Activated B cell treated with CpG ODN at 0.5 μM for 24 hours (primary cell): ENCODE results near the gene LRRK2. TPM values are rescaled to one million over a fixed set of nuclear protein-coding genes. Genes with fewer than 3 reads are reported as not detected.

Experiments
- ATAC-seq: fragments of 200-7000 bp; cut with Tn5 transposase; one replicate; pipeline ENCODE4 v1.10.0; 2021; ENCODE audit warnings: low read depth, mild to moderate bottlenecking, moderate library complexity
- CTCF ChIA-PET: fragments of 350-600 bp; sonication (Branson Sonifier 250); formaldehyde crosslinking; loops from one replicate; lab custom pipeline; 2021; ENCODE audit warnings: antibody characterized with exemption; lab: Charles Lee
- POLR2A ChIA-PET: fragments of 350-600 bp; sonication (Branson Sonifier 250); formaldehyde crosslinking; loops from one replicate; lab custom pipeline; 2021; ENCODE audit warnings: antibody characterized with exemption; lab: Charles Lee
- DNase-seq: peaks from one replicate; pipeline ENCODE4 v3.0.0; 2022
- H3K27ac Mint-ChIP-seq: one replicate; pipeline ENCODE4 v1.8.0; 2020; ENCODE audit warnings: mixed read lengths
- H3K27me3 Mint-ChIP-seq: one replicate; pipeline ENCODE4 v1.8.0; 2021; ENCODE audit warnings: mixed read lengths
- H3K36me3 Mint-ChIP-seq: one replicate; pipeline ENCODE4 v1.8.0; 2021; ENCODE audit warnings: low read depth, mixed read lengths
- H3K4me1 Mint-ChIP-seq: one replicate; pipeline ENCODE4 v1.8.0; 2021; ENCODE audit warnings: mixed read lengths
- H3K4me3 Mint-ChIP-seq: one replicate; pipeline ENCODE4 v1.8.0; 2020; ENCODE audit warnings: mild to moderate bottlenecking, mixed read lengths
- H3K9me3 Mint-ChIP-seq: one replicate; pipeline ENCODE4 v1.8.0; 2020; ENCODE audit warnings: mixed read lengths
- intact Hi-C: fragments of 100-400 bp; cut with micrococcal nuclease; formaldehyde crosslinking; loops from one replicate; pipeline ENCODE4 v1.15.1; 2024
- total RNA-seq: library from RNA; stranded (reverse); gene quantifications from 2 replicates; pipeline ENCODE4 v1.2.3, GENCODE V29; 2022
- TF ChIP-seq, protein P1 (sequence below): fragments of 200-600 bp; IDR thresholded peaks from one replicate; pipeline ENCODE4 v1.8.0; 2022; ENCODE audit warnings: antibody characterized with exemption, mild to moderate bottlenecking

The LRRK2 gene
- total RNA-seq, 1 donor from 2014 or later = 71.7 TPM

- Mint-ChIP-seq H3K27ac (peak overlapping the region; percentile 93), H3K9me3 (no peaks in the 10 kb centered on the region), H3K36me3 (no peaks in the 10 kb centered on the region), H3K4me1 (peaks cover 45% of the 10 kb centered on the region), H3K27me3 (no peaks in the 10 kb centered on the region), H3K4me3 (peak overlapping the region; percentile 83)
- CTCF ChIA-PET = interaction anchor here (1.3 to 3.1 kb wide), 2 partner anchors 34 to 39 kb away, joined by 3 to 13 read pairs; no protein-coding TSS in a partner anchor
- intact Hi-C loops = loop anchor here (1.0 to 2.0 kb wide), 9 partner anchors 10 to 122 kb away; partner anchors contain the start of gene SLC2A13
- ATAC-seq (peak; percentile 96), DNase-seq (peak; percentile 50)
- TF ChIP-seq, protein P1, sequence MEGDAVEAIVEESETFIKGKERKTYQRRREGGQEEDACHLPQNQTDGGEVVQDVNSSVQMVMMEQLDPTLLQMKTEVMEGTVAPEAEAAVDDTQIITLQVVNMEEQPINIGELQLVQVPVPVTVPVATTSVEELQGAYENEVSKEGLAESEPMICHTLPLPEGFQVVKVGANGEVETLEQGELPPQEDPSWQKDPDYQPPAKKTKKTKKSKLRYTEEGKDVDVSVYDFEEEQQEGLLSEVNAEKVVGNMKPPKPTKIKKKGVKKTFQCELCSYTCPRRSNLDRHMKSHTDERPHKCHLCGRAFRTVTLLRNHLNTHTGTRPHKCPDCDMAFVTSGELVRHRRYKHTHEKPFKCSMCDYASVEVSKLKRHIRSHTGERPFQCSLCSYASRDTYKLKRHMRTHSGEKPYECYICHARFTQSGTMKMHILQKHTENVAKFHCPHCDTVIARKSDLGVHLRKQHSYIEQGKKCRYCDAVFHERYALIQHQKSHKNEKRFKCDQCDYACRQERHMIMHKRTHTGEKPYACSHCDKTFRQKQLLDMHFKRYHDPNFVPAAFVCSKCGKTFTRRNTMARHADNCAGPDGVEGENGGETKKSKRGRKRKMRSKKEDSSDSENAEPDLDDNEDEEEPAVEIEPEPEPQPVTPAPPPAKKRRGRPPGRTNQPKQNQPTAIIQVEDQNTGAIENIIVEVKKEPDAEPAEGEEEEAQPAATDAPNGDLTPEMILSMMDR = no peak
- POLR2A ChIA-PET = interaction anchor here (0.7 to 5.8 kb wide), 10 partner anchors 9 to 121 kb away, joined by 3 to 81 read pairs (median 6); partner anchors contain the start of gene LRRK2
Observed at GRCh38 chr12:40192704-40193255, 32.0 kb upstream of the LRRK2 start.

GRCh38 chr12:40194846-40195245, 30.0 kb upstream of the LRRK2 start:
- intact Hi-C loops = no loop called here
- Mint-ChIP-seq H3K4me3 (no peak overlapping the region), H3K4me1 (peaks cover 49% of the 10 kb centered on the region), H3K9me3 (no peaks in the 10 kb centered on the region), H3K36me3 (no peaks in the 10 kb centered on the region), H3K27ac (peak overlapping the region; percentile 93), H3K27me3 (no peaks in the 10 kb centered on the region)
- ChIA-PET POLR2A (interaction anchor here (2.0 to 5.8 kb wide), 3 partner anchors 14 to 38 kb away, joined by 7 to 81 read pairs (median 34); partner anchors contain the start of gene LRRK2), CTCF (interaction anchor here (1.1 to 1.3 kb wide), 3 partner anchors 14 to 120 kb away, joined by 3 to 5 read pairs (median 3); no protein-coding TSS in a partner anchor)
- DNase-seq = no peak
- TF ChIP-seq, protein P1 = no peak
- ATAC-seq = no peak

DNA sequence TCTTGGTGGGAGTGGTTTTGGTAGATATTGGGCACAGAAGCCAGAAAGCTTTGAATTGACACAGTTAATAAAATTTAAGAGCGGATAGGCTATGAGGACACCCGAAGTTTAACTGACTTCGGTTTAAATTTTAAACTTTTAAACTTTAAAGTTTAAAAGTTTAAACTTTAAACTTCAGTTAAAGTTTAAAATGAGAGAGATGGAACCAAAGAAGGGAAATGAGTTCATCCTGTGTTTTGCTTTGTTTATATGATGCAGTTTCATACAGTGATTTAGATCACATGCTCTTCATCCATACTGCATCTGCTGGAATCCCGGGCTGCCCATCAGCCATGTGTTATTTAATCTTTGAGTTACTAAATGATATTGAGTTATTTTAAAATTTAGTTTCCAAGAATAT, 27.2 kb upstream of the LRRK2 start:
- CTCF ChIA-PET = no interaction called here
- H3K27ac Mint-ChIP-seq = no peak overlapping the region
- no peak for DNase-seq
- H3K4me3 Mint-ChIP-seq = no peak overlapping the region
- no peaks in the 10 kb centered on the region for H3K9me3 Mint-ChIP-seq
- H3K4me1 Mint-ChIP-seq = peaks cover 60% of the 10 kb centered on the region
- no peak for ATAC-seq
- intact Hi-C loops = no loop called here
- H3K36me3 Mint-ChIP-seq = no peaks in the 10 kb centered on the region
- TF ChIP-seq, protein P1 = no peak
- H3K27me3 Mint-ChIP-seq = no peaks in the 10 kb centered on the region
- POLR2A ChIA-PET = no interaction called here

DNA sequence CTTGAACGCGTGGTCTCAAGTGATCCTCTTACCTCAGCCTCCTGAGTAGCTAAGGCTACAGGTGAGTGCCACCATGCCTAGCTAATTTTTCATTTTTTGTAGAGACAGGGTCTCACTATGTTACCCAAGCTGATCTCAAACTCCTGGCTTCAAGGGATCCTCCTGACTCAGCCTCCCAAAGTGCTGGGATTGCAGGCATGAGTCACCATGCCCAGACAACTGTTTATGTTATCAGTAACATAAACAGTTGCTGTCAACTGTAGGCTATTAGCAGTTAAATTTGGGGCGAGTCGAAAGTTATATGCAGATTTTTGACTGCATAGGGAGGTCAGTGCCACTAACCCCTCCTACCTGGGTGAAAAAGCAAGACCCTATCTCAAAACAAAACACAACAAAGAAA, 26.2 kb upstream of the LRRK2 start:
- ChIA-PET CTCF (no interaction called here), POLR2A (interaction anchor here (0.8 kb wide), 1 partner anchor 26 kb away, joined by 4 read pairs; the partner anchor contains the start of gene LRRK2)
- peaks cover 57% of the 10 kb centered on the region for H3K4me1 Mint-ChIP-seq
- intact Hi-C loops = no loop called here
- no peaks in the 10 kb centered on the region for H3K9me3 Mint-ChIP-seq
- TF ChIP-seq, protein P1 = no peak
- H3K27ac Mint-ChIP-seq = no peak overlapping the region
- DNase-seq = no peak
- no peak overlapping the region for H3K4me3 Mint-ChIP-seq
- no peaks in the 10 kb centered on the region for H3K27me3 Mint-ChIP-seq
- no peaks in the 10 kb centered on the region for H3K36me3 Mint-ChIP-seq
- no peak for ATAC-seq
